Panc1 (cell line): Measurements from ENCODE around the gene PPP1R1A. TPM values are rescaled to one million over a fixed set of nuclear protein-coding genes. Genes with fewer than 3 reads are reported as not detected.

ENCODE experiments used
- ATAC-seq: fragments of 200-7000 bp; cut with Tn5 transposase; 2 replicates; pipeline ENCODE4 v1.9.1; 2020; ENCODE audit warnings: mild to moderate bottlenecking, moderate library complexity
- BruUV-seq: library from RNA; stranded (reverse); fragments of 400-500 nt; replicated peaks from 2 replicates; lab custom pipeline; 2021; lab: Mats Ljungman, UMichigan
- CTCF ChIA-PET: fragments of 300-600 bp; sonication (Branson Sonifier 250); formaldehyde crosslinking; loops from one replicate; lab custom pipeline; 2022; ENCODE audit warnings: antibody characterized with exemption; lab: Charles Lee
- POLR2A ChIA-PET: fragments of 300-600 bp; sonication (Branson Sonifier 250); formaldehyde crosslinking; loops from one replicate; lab custom pipeline; 2022; ENCODE audit warnings: antibody characterized with exemption; lab: Charles Lee
- DNase-seq: peaks from one replicate; pipeline ENCODE4 v3.0.0-alpha.2; 2010; ENCODE audit warnings: low read depth, low spot score
- H3K27ac ChIP-seq: 2 replicates; pipeline ENCODE4 v1.5.1; 2011; ENCODE audit warnings: mild to moderate bottlenecking, low read length, inconsistent platforms
- H3K27me3 ChIP-seq: fragments of 200-500 bp; sonication (Bioruptor generic); 2 replicates; pipeline ENCODE4 v1.6.0; 2014; ENCODE audit warnings: low read length, inconsistent platforms; ENCODE audit not compliant: control insufficient read depth, insufficient read depth
- H3K36me3 ChIP-seq: fragments of 200-500 bp; sonication (Bioruptor generic); 2 replicates; pipeline ENCODE4 v1.5.1; 2014; ENCODE audit warnings: inconsistent platforms, mild to moderate bottlenecking, low read length, moderate library complexity; ENCODE audit not compliant: control insufficient read depth, insufficient read depth
- H3K4me1 ChIP-seq: 2 replicates; pipeline ENCODE4 v1.5.1; 2011; ENCODE audit warnings: inconsistent platforms, mild to moderate bottlenecking, low read length, moderate library complexity; ENCODE audit not compliant: control insufficient read depth, insufficient read depth
- H3K4me3 ChIP-seq, 2 experiments: 2 replicates each; pipeline ENCODE4 v1.5.1; 2011 to 2012; ENCODE audit warnings: low read depth in 2 of 2, low read length in 2 of 2, mild to moderate bottlenecking in 2 of 2, inconsistent platforms in 1 of 2, moderate library complexity in 1 of 2
- H3K9me3 ChIP-seq: fragments of 200-500 bp; sonication (Bioruptor generic); 2 replicates; pipeline ENCODE4 v1.5.1; 2014; ENCODE audit warnings: low read depth, mild to moderate bottlenecking, inconsistent platforms, low read length, moderate library complexity; ENCODE audit not compliant: control insufficient read depth, insufficient read depth
- POLR2AphosphoS5 ChIP-seq: IDR thresholded peaks from 2 replicates; pipeline ENCODE4 v1.6.1; 2012; ENCODE audit warnings: mild to moderate bottlenecking, low read depth, low read length, moderate library complexity
- SIN3A ChIP-seq: IDR thresholded peaks from 2 replicates; pipeline ENCODE4 v1.6.1; 2012; ENCODE audit warnings: low read depth, mild to moderate bottlenecking, low read length, moderate library complexity, borderline replicate concordance; ENCODE audit not compliant: insufficient read depth
- TCF7L2 ChIP-seq: IDR thresholded peaks from 2 replicates; pipeline ENCODE4 v1.6.1; 2011; ENCODE audit warnings: mild to moderate bottlenecking, low read depth, low read length, inconsistent platforms
- in situ Hi-C: cut with HindIII; loops from 2 replicates; pipeline ENCODE4 v1.10.0; 2016; ENCODE audit warnings: low sequenced_read_pairs, low pct_unique_long_range_greater_than_20kb
- intact Hi-C: fragments of 100-400 bp; cut with micrococcal nuclease; formaldehyde crosslinking; loops from one replicate; pipeline ENCODE4 v1.10.0; 2022; ENCODE audit not compliant: unreplicated experiment
- total RNA-seq: library from RNA; stranded (reverse); gene quantifications from one replicate; pipeline ENCODE4 v1.2.1, GENCODE V29; 2021; ENCODE audit not compliant: unreplicated experiment
- TF ChIP-seq, protein P1 (sequence below), 2 experiments: IDR thresholded peaks; 2 replicates each; pipeline ENCODE4 v1.6.1; 2011 to 2012; ENCODE audit warnings: low read depth in 2 of 2, control low read depth in 1 of 2, low read length in 1 of 2, mild to moderate bottlenecking in 1 of 2, moderate library complexity in 1 of 2; ENCODE audit not compliant: insufficient read depth in 1 of 2
- TF ChIP-seq, protein P2 (sequence below): fragments of 450-650 bp; IDR thresholded peaks from 2 replicates; pipeline ENCODE4 v1.5.1; 2017; ENCODE audit warnings: mild to moderate bottlenecking

PPP1R1A gene
- total RNA-seq, 1 experiment from 2014 or later = 0.23 TPM

DNA sequence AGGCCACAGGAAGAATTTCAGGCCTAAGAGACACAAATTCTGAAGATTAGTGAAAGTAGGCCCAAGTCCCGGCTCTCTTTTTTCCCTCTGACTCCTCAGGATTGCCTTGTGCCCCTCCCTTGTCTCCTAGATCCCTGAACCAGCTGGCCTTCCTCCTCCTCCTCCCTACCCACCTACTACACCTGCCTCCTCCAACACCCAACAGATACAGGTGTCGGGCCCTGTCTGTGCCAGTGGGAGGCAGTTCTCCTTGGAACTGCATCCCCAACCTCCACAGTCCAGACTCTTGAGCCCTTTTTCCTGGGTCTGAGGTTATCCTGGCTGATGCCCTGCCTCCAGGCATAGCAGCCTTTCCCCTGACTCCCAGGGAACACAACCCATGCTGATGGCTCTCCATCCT lies 1.8 kb downstream of the PPP1R1A start:
- ATAC-seq (peak; percentile 28), DNase-seq (no peak)
- BruUV-seq = no TSS peak
- Histone ChIP-seq H3K9me3 (no peaks in the 10 kb centered on the region), H3K27ac (no peak overlapping the region), H3K27me3 (peaks cover 24% of the 10 kb centered on the region), H3K4me1 (no peaks in the 10 kb centered on the region; the same call in 1 of the 2 replicates), H3K4me3 (no peak overlapping the region), H3K36me3 (no peaks in the 10 kb centered on the region)
- in situ Hi-C loops = no loop called here
- ChIA-PET CTCF (no interaction called here), POLR2A (interaction anchor here (0.6 kb wide), 1 partner anchor 59 kb away, joined by 3 read pairs; no protein-coding TSS in a partner anchor)
- intact Hi-C loops = no loop called here
- TF ChIP-seq POLR2AphosphoS5 = no peak
- TF ChIP-seq, protein P1, sequence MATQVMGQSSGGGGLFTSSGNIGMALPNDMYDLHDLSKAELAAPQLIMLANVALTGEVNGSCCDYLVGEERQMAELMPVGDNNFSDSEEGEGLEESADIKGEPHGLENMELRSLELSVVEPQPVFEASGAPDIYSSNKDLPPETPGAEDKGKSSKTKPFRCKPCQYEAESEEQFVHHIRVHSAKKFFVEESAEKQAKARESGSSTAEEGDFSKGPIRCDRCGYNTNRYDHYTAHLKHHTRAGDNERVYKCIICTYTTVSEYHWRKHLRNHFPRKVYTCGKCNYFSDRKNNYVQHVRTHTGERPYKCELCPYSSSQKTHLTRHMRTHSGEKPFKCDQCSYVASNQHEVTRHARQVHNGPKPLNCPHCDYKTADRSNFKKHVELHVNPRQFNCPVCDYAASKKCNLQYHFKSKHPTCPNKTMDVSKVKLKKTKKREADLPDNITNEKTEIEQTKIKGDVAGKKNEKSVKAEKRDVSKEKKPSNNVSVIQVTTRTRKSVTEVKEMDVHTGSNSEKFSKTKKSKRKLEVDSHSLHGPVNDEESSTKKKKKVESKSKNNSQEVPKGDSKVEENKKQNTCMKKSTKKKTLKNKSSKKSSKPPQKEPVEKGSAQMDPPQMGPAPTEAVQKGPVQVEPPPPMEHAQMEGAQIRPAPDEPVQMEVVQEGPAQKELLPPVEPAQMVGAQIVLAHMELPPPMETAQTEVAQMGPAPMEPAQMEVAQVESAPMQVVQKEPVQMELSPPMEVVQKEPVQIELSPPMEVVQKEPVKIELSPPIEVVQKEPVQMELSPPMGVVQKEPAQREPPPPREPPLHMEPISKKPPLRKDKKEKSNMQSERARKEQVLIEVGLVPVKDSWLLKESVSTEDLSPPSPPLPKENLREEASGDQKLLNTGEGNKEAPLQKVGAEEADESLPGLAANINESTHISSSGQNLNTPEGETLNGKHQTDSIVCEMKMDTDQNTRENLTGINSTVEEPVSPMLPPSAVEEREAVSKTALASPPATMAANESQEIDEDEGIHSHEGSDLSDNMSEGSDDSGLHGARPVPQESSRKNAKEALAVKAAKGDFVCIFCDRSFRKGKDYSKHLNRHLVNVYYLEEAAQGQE (IDR thresholded peaks at IDR 0.05; ENCODE audit: insufficient read depth in 1 of 2, low read depth in 2 of 2, low read length in 1 of 2) = no peak
- TF ChIP-seq SIN3A = no peak
- no peak for TF ChIP-seq TCF7L2
- TF ChIP-seq, protein P2, sequence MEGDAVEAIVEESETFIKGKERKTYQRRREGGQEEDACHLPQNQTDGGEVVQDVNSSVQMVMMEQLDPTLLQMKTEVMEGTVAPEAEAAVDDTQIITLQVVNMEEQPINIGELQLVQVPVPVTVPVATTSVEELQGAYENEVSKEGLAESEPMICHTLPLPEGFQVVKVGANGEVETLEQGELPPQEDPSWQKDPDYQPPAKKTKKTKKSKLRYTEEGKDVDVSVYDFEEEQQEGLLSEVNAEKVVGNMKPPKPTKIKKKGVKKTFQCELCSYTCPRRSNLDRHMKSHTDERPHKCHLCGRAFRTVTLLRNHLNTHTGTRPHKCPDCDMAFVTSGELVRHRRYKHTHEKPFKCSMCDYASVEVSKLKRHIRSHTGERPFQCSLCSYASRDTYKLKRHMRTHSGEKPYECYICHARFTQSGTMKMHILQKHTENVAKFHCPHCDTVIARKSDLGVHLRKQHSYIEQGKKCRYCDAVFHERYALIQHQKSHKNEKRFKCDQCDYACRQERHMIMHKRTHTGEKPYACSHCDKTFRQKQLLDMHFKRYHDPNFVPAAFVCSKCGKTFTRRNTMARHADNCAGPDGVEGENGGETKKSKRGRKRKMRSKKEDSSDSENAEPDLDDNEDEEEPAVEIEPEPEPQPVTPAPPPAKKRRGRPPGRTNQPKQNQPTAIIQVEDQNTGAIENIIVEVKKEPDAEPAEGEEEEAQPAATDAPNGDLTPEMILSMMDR = no peak

DNA sequence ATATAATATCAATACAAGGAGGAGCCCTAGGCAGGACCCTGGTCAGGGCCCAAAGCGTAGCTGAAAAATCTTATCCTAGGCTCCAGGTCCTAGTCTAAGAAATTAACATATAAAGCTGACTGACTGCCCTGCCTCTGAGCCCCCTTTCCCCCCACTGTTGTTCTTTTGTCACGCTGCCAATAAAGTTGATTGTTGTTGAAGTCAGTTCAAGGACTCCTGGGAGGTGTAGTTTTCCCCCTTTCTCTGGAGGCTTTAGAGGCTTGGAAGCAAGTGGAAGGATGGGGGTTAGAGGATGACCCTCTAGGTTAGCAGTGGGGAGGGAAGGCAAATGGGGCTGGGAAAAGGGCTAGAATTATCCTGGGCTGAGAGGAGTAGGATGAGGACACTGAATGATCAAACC lies 3.2 kb downstream of the PPP1R1A start:
- H3K9me3 ChIP-seq = no peaks in the 10 kb centered on the region
- BruUV-seq = no TSS peak
- H3K4me3 ChIP-seq = no peak overlapping the region
- ChIA-PET POLR2A (no interaction called here), CTCF (no interaction called here)
- intact Hi-C loops = no loop called here
- no peaks in the 10 kb centered on the region for H3K36me3 ChIP-seq
- H3K4me1 ChIP-seq = no peaks in the 10 kb centered on the region; the same call in 1 of the 2 replicates
- H3K27me3 ChIP-seq = peaks cover 22% of the 10 kb centered on the region
- TF ChIP-seq POLR2AphosphoS5 = no peak
- H3K27ac ChIP-seq = no peak overlapping the region
- DNase-seq (no peak), ATAC-seq (no peak)
- in situ Hi-C loops = no loop called here

DNA sequence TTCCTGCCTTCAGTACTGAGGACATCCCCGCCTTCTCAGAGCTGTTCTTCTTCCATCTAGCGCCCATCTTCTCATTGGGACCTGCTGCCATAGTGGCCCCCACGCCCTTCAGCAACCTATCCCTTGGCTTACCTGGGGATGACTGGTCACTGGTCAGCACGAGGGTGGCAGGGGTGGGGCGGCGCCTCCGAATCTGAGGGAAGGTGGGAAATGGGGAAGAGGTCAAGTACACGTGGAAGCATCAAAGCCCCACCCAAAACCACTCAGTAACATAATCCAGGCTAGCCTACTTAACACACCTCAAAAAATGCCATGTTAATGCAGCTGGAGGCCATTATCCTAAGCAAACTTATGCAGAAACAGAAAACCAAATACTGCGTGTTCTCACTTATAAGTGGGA lies 4.3 kb downstream of the PPP1R1A start:
- DNase-seq (no peak), ATAC-seq (no peak)
- Histone ChIP-seq H3K36me3 (no peaks in the 10 kb centered on the region), H3K27ac (no peak overlapping the region), H3K4me1 (no peaks in the 10 kb centered on the region; the same call in 1 of the 2 replicates), H3K4me3 (no peak overlapping the region), H3K9me3 (no peaks in the 10 kb centered on the region), H3K27me3 (peaks cover 16% of the 10 kb centered on the region)
- no TSS peak for BruUV-seq
- intact Hi-C loops (no loop called here), in situ Hi-C loops (no loop called here)
- ChIA-PET POLR2A (no interaction called here), CTCF (no interaction called here)
- TF ChIP-seq TCF7L2 (no peak), SIN3A (no peak), POLR2AphosphoS5 (no peak)
- TF ChIP-seq, protein P1 (IDR thresholded peaks at IDR 0.05; ENCODE audit: insufficient read depth in 1 of 2, low read depth in 2 of 2, low read length in 1 of 2) = no peak
- TF ChIP-seq, protein P2 = no peak
